NCI-H2196 treated with DMSO at 0.1 percent for 48 hours (cell line): ENCODE measurements around the gene AKR1B1.

Experiments used
- DNase-seq: peaks from one replicate; lab custom pipeline; 2025; ENCODE audit not compliant: unreplicated experiment; lab: John Stamatoyannopoulos, UW

The AKR1B1 gene

GRCh38 chr7:134420424-134421125, 38.3 kb downstream of the AKR1B1 start:
- peak; percentile 10 for DNase-seq

GRCh38 chr7:134419875-134420274, 39.0 kb downstream of the AKR1B1 start:
- DNase-seq, result no peak

GRCh38 chr7:134419085-134419484, 39.8 kb downstream of the AKR1B1 start:
- DNase-seq, result no peak

- DNase-seq, result no peak
These were observed 43.2 kb downstream of the AKR1B1 start for GRCh38 chr7:134415700-134416099.

- DNase-seq, result no peak
These were observed 44.8 kb downstream of the AKR1B1 start for GRCh38 chr7:134414109-134414508.

GRCh38 chr7:134407311-134407710, 51.6 kb downstream of the AKR1B1 start:
- DNase-seq, result no peak

GRCh38 chr7:134406431-134406830, 52.5 kb downstream of the AKR1B1 start:
- DNase-seq, result no peak

- no peak for DNase-seq
These were observed 53.6 kb downstream of the AKR1B1 start for GRCh38 chr7:134405299-134405698.

- DNase-seq, result no peak
These were observed 55.8 kb downstream of the AKR1B1 start for GRCh38 chr7:134403062-134403461.

GRCh38 chr7:134400859-134401258, 58.0 kb downstream of the AKR1B1 start:
- DNase-seq, result no peak

GRCh38 chr7:134396031-134396430, 62.9 kb downstream of the AKR1B1 start:
- no peak for DNase-seq

GRCh38 chr7:134395604-134396003, 63.3 kb downstream of the AKR1B1 start:
- no peak for DNase-seq

GRCh38 chr7:134394056-134394455, 64.8 kb downstream of the AKR1B1 start:
- no peak for DNase-seq
